GM20000 (cell line): ENCODE measurements around the gene COL9A1.
"Not testable (repeated sequence)": the region's sequence is repeated elsewhere in the genome, so short reads cannot be mapped to it uniquely, and the experiment has no call there.

ENCODE experiments used
- DNase-seq: peaks from one replicate; pipeline ENCODE4 v3.0.0; 2012; ENCODE audit warnings: low spot score
- CTCF ChIP-seq: IDR thresholded peaks from 2 replicates; pipeline ENCODE4 v1.5.1; 2012; ENCODE audit warnings: mild to moderate bottlenecking, control low read depth; ENCODE audit errors: extremely low read depth, missing control alignments

Gene COL9A1

DNA sequence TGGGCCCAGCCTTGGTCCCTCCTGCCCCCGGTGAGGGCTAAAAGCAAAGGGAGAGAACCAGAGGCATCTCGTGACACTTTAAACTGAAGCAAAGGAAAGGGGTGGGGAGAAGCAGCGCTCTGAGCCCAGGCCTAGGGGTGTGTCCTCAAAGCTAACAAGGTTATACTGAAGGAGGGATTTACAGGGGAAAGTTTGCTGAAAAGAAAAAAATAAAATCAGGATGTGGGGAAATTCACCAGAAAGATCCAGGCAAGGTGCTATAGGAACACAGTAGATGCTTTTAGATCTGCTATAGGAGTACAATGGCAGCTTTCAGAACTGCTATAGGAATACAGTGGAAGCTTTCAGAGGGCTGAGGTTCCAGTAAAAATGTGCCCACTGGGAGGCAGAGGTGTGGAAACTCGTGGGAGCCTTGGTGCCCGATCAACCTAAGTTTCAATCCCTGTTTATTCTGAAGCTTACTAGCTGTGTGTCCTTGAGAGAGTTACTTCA, at the start of gene COL9A1:
Gene COL9A1, minus strand, starts transcription at position 51 of the 492 bp plus-strand sequence. CDS start 160 bp downstream, outside the sequence.
- no peak for TF ChIP-seq CTCF
- no peak for DNase-seq

GRCh38 chr6:70351461-70351860, 48.6 kb upstream of the COL9A1 start:
- no peak for DNase-seq
- no peak for TF ChIP-seq CTCF

- no peak for TF ChIP-seq CTCF
- no peak for DNase-seq
Measured at GRCh38 chr6:70345619-70346018, 42.7 kb upstream of the COL9A1 start.

- DNase-seq: no peak
- no peak for TF ChIP-seq CTCF
Measured at GRCh38 chr6:70343313-70343712, 40.4 kb upstream of the COL9A1 start.

DNA sequence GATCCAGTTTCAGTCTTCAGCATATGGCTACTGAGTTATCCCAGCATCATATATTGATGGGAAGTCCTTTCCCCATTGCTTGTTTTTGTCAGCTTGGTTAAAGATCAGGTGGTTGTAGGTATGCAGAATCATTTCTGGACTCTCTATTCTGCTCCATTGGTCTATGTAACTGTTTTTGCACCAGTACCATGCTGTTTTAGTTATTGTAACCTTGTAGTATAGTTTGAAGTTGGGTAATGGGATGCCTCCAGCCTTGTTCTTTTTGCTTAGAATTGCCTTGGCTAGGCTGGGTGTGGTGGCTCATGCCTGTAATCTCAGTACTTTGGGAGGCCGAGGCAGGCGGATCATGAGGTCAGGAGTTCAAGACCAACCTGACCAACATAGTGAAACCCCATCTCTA, 36.9 kb upstream of the COL9A1 start:
- DNase-seq: not testable (repeated sequence)

- no peak for DNase-seq
- no peak for TF ChIP-seq CTCF
Measured at GRCh38 chr6:70338775-70339174, 35.9 kb upstream of the COL9A1 start.

GRCh38 chr6:70337743-70338105, 34.8 kb upstream of the COL9A1 start:
- no peak for DNase-seq
- no peak for TF ChIP-seq CTCF

- DNase-seq: no peak
- TF ChIP-seq CTCF: no peak
Measured at GRCh38 chr6:70336996-70337742, 34.3 kb upstream of the COL9A1 start.
